ENCODE results near the gene LRTM2. TPM values are rescaled to one million over a fixed set of nuclear protein-coding genes. Genes with fewer than 3 reads are reported as not detected.

LRTM2 gene
- total RNA-seq, 1 experiment from 2014 or later = 0.07 TPM

DNA sequence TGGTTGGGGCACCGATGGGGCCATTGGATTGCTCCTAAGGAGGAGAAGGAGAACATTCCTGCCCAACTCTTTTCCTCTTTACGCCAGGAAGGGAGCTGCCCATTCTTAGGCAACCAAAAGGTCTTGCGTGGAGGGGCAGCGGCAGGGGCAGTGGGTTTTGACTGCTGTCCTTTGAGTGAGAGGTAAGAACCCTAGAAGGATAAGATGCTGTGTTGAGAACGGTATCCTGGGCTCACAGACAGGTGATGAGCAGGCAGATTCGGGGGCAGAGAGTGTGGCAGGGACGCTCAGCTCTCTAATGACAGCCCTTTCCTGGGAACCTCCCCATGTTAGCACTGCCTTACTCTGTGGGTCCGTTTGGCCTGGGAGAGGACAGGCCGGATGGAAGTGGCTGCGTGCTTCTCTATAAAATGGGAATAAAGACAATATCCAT is 13.2 kb downstream of the LRTM2 start:
- ChIA-PET POLR2A (no interaction called here), RAD21 (ENCODE audit: low non-redundant PET in 1 of 2, low total read pairs in 2 of 2, uncharacterized antibody in 2 of 2, unreplicated experiment in 2 of 2) (no interaction called here), CTCF (no interaction called here)
- no peak overlapping the region for H3K4me2 ChIP-seq (ENCODE audit: low read length)
- H3K79me2 ChIP-seq (ENCODE audit: insufficient read depth, low read length) = no peaks in the 10 kb centered on the region
- no peaks in the 10 kb centered on the region; the same call in 1 of the 2 replicates for H4K20me1 ChIP-seq (ENCODE audit: insufficient read depth)
- H3K9me2 ChIP-seq (ENCODE audit: insufficient read depth) = no peaks in the 10 kb centered on the region
- DNase-seq (ENCODE audit: low read depth, low spot score) (no peak), ATAC-seq (no peak)
- H3K27me3 ChIP-seq (ENCODE audit: insufficient read depth, low read length) = peaks cover 13% of the 10 kb centered on the region
- intact Hi-C loops (cut with micrococcal nuclease) = no loop called here
- no peaks in the 10 kb centered on the region for H3K4me1 ChIP-seq (ENCODE audit: control insufficient read depth in 1 of 2, insufficient read depth in 2 of 2, low read length in 2 of 2)
- no peaks in the 10 kb centered on the region for H3K36me3 ChIP-seq (ENCODE audit: control insufficient read depth in 1 of 2, insufficient read depth in 2 of 2, low read length in 2 of 2)
- no peak overlapping the region for H3K27ac ChIP-seq (ENCODE audit: low read depth, low read length)
- no peak overlapping the region for H3K9ac ChIP-seq (ENCODE audit: low read length)
- H3K9me3 ChIP-seq (ENCODE audit: control insufficient read depth in 1 of 2, insufficient read depth in 1 of 2, low read depth in 1 of 2, low read length in 2 of 2) = no peaks in the 10 kb centered on the region
- no peak overlapping the region for H2AFZ ChIP-seq (ENCODE audit: low read depth, low read length, poor library complexity, severe bottlenecking)
- no peak overlapping the region for H3K4me3 ChIP-seq (replicated peaks in 1 of 2; ENCODE audit: low read depth in 1 of 2, low read length in 2 of 2)
- TF ChIP-seq CEBPB (IDR thresholded peaks at IDR 0.05; ENCODE audit: low read depth) (no peak), YY1 (IDR thresholded peaks at IDR 0.05; ENCODE audit: extremely low read depth, insufficient replicate concordance, low read depth, low read length) (no peak), EZH2phosphoT487 (IDR thresholded peaks at IDR 0.05; ENCODE audit: borderline replicate concordance) (no peak), SRF (IDR thresholded peaks at IDR 0.05; ENCODE audit: low read depth) (no peak), POLR2AphosphoS5 (IDR thresholded peaks at IDR 0.05; ENCODE audit: low read depth, low read length) (no peak), ELF1 (IDR thresholded peaks at IDR 0.05; ENCODE audit: borderline replicate concordance, low read depth) (no peak), TCF7L2 (IDR thresholded peaks at IDR 0.05; ENCODE audit: borderline replicate concordance, extremely low read depth, insufficient read depth, insufficient read length) (no peak), EZH2 (IDR thresholded peaks at IDR 0.05) (no peak), SP1 (IDR thresholded peaks at IDR 0.05; ENCODE audit: low read depth) (no peak), JUND (IDR thresholded peaks at IDR 0.05) (no peak), FOSL1 (IDR thresholded peaks at IDR 0.05; ENCODE audit: low read depth) (no peak), REST (IDR thresholded peaks at IDR 0.05; ENCODE audit: low read depth) (no peak)
- TF ChIP-seq, protein P1, sequence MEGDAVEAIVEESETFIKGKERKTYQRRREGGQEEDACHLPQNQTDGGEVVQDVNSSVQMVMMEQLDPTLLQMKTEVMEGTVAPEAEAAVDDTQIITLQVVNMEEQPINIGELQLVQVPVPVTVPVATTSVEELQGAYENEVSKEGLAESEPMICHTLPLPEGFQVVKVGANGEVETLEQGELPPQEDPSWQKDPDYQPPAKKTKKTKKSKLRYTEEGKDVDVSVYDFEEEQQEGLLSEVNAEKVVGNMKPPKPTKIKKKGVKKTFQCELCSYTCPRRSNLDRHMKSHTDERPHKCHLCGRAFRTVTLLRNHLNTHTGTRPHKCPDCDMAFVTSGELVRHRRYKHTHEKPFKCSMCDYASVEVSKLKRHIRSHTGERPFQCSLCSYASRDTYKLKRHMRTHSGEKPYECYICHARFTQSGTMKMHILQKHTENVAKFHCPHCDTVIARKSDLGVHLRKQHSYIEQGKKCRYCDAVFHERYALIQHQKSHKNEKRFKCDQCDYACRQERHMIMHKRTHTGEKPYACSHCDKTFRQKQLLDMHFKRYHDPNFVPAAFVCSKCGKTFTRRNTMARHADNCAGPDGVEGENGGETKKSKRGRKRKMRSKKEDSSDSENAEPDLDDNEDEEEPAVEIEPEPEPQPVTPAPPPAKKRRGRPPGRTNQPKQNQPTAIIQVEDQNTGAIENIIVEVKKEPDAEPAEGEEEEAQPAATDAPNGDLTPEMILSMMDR (IDR thresholded peaks at IDR 0.05 in 2 of 3, conservative IDR thresholded peaks at IDR 0.05 in 1 of 3; ENCODE audit: borderline replicate concordance in 1 of 3, insufficient read depth in 1 of 3, low read depth in 2 of 3, low read length in 2 of 3) = no peak
- TF ChIP-seq, protein P2, sequence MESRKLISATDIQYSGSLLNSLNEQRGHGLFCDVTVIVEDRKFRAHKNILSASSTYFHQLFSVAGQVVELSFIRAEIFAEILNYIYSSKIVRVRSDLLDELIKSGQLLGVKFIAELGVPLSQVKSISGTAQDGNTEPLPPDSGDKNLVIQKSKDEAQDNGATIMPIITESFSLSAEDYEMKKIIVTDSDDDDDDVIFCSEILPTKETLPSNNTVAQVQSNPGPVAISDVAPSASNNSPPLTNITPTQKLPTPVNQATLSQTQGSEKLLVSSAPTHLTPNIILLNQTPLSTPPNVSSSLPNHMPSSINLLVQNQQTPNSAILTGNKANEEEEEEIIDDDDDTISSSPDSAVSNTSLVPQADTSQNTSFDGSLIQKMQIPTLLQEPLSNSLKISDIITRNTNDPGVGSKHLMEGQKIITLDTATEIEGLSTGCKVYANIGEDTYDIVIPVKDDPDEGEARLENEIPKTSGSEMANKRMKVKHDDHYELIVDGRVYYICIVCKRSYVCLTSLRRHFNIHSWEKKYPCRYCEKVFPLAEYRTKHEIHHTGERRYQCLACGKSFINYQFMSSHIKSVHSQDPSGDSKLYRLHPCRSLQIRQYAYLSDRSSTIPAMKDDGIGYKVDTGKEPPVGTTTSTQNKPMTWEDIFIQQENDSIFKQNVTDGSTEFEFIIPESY (IDR thresholded peaks at IDR 0.05; ENCODE audit: extremely low read depth, insufficient replicate concordance, low read length) = no peak
- TF ChIP-seq, protein P3, sequence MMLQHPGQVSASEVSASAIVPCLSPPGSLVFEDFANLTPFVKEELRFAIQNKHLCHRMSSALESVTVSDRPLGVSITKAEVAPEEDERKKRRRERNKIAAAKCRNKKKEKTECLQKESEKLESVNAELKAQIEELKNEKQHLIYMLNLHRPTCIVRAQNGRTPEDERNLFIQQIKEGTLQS (IDR thresholded peaks at IDR 0.05) = no peak
- no TSS peak for BruUV-seq (replicated peaks)
